ENCODE results near the gene UBE2V1.
"Not testable (repeated sequence)": the region's sequence is repeated elsewhere in the genome, so short reads cannot be mapped to it uniquely, and the experiment has no call there.

UBE2V1 gene

GRCh38 chr20:50073500-50073899 lies 39.5 kb downstream of the UBE2V1 start:
- Histone ChIP-seq H3K4me3 (ENCODE audit: low read length in 2 of 2) (no peak overlapping the region), H3K27me3 (ENCODE audit: control insufficient read depth in 1 of 2, insufficient read depth in 2 of 2, low read length in 2 of 2) (no peaks in the 10 kb centered on the region), H3K9me3 (ENCODE audit: control insufficient read depth in 2 of 2, low read length in 2 of 2) (no peaks in the 10 kb centered on the region), H3K36me3 (ENCODE audit: control insufficient read depth in 2 of 2, insufficient read depth in 2 of 2, low read length in 2 of 2) (no peaks in the 10 kb centered on the region), H3K27ac (ENCODE audit: low read length) (no peak overlapping the region), H3K4me1 (ENCODE audit: control insufficient read depth, insufficient read depth, low read length) (peaks cover 18% of the 10 kb centered on the region), H3K9ac (ENCODE audit: low read length in 2 of 2) (no peak overlapping the region)

GRCh38 chr20:50071039-50071888 lies 41.7 kb downstream of the UBE2V1 start:
- no peaks in the 10 kb centered on the region for H3K9me3 ChIP-seq (ENCODE audit: control insufficient read depth in 2 of 2, low read length in 2 of 2)
- peaks cover 16% of the 10 kb centered on the region for H3K4me1 ChIP-seq (ENCODE audit: control insufficient read depth, insufficient read depth, low read length)
- H3K27me3 ChIP-seq (ENCODE audit: control insufficient read depth in 1 of 2, insufficient read depth in 2 of 2, low read length in 2 of 2): no peaks in the 10 kb centered on the region
- peak overlapping the region; percentile 61 to 71 for H3K4me3 ChIP-seq (ENCODE audit: low read length in 2 of 2)
- no peaks in the 10 kb centered on the region for H3K36me3 ChIP-seq (ENCODE audit: control insufficient read depth in 2 of 2, insufficient read depth in 2 of 2, low read length in 2 of 2)
- H3K9ac ChIP-seq (ENCODE audit: low read length in 2 of 2): no peak overlapping the region
- H3K27ac ChIP-seq (ENCODE audit: low read length): no peak overlapping the region

- Histone ChIP-seq H3K4me1 (ENCODE audit: control insufficient read depth, insufficient read depth, low read length) (peaks cover 11% of the 10 kb centered on the region), H3K27ac (ENCODE audit: low read length) (no peak overlapping the region), H3K9ac (ENCODE audit: low read length in 2 of 2) (no peak overlapping the region), H3K4me3 (ENCODE audit: low read length in 2 of 2) (no peak overlapping the region), H3K27me3 (ENCODE audit: control insufficient read depth in 1 of 2, insufficient read depth in 2 of 2, low read length in 2 of 2) (no peaks in the 10 kb centered on the region), H3K36me3 (ENCODE audit: control insufficient read depth in 2 of 2, insufficient read depth in 2 of 2, low read length in 2 of 2) (no peaks in the 10 kb centered on the region), H3K9me3 (ENCODE audit: control insufficient read depth in 2 of 2, low read length in 2 of 2) (no peaks in the 10 kb centered on the region)
These were observed 42.6 kb downstream of the UBE2V1 start for GRCh38 chr20:50070361-50070760.

- Histone ChIP-seq H3K27ac (ENCODE audit: low read length) (no peak overlapping the region), H3K36me3 (ENCODE audit: control insufficient read depth in 2 of 2, insufficient read depth in 2 of 2, low read length in 2 of 2) (no peaks in the 10 kb centered on the region), H3K9ac (ENCODE audit: low read length in 2 of 2) (no peak overlapping the region), H3K4me1 (ENCODE audit: control insufficient read depth, insufficient read depth, low read length) (peaks cover 11% of the 10 kb centered on the region), H3K27me3 (ENCODE audit: control insufficient read depth in 1 of 2, insufficient read depth in 2 of 2, low read length in 2 of 2) (no peaks in the 10 kb centered on the region), H3K4me3 (ENCODE audit: low read length in 2 of 2) (no peak overlapping the region), H3K9me3 (ENCODE audit: control insufficient read depth in 2 of 2, low read length in 2 of 2) (no peaks in the 10 kb centered on the region)
These were observed 44.8 kb downstream of the UBE2V1 start for GRCh38 chr20:50068041-50068651.

GRCh38 chr20:50067461-50067860 lies 45.5 kb downstream of the UBE2V1 start:
- H3K9me3 ChIP-seq (ENCODE audit: control insufficient read depth in 2 of 2, low read length in 2 of 2): no peaks in the 10 kb centered on the region
- no peak overlapping the region for H3K9ac ChIP-seq (ENCODE audit: low read length in 2 of 2)
- H3K4me1 ChIP-seq (ENCODE audit: control insufficient read depth, insufficient read depth, low read length): peaks cover 11% of the 10 kb centered on the region
- H3K27ac ChIP-seq (ENCODE audit: low read length): no peak overlapping the region
- H3K4me3 ChIP-seq (ENCODE audit: low read length in 2 of 2): no peak overlapping the region
- no peaks in the 10 kb centered on the region for H3K27me3 ChIP-seq (ENCODE audit: control insufficient read depth in 1 of 2, insufficient read depth in 2 of 2, low read length in 2 of 2)
- no peaks in the 10 kb centered on the region for H3K36me3 ChIP-seq (ENCODE audit: control insufficient read depth in 2 of 2, insufficient read depth in 2 of 2, low read length in 2 of 2)

GRCh38 chr20:50067018-50067417 lies 45.9 kb downstream of the UBE2V1 start:
- Histone ChIP-seq H3K9ac (ENCODE audit: low read length in 2 of 2) (no peak overlapping the region), H3K9me3 (ENCODE audit: control insufficient read depth in 2 of 2, low read length in 2 of 2) (no peaks in the 10 kb centered on the region), H3K4me3 (ENCODE audit: low read length in 2 of 2) (no peak overlapping the region), H3K36me3 (ENCODE audit: control insufficient read depth in 2 of 2, insufficient read depth in 2 of 2, low read length in 2 of 2) (no peaks in the 10 kb centered on the region), H3K27me3 (ENCODE audit: control insufficient read depth in 1 of 2, insufficient read depth in 2 of 2, low read length in 2 of 2) (no peaks in the 10 kb centered on the region), H3K4me1 (ENCODE audit: control insufficient read depth, insufficient read depth, low read length) (peaks cover 11% of the 10 kb centered on the region), H3K27ac (ENCODE audit: low read length) (no peak overlapping the region)

- H3K9ac ChIP-seq (ENCODE audit: low read length in 2 of 2): no peak overlapping the region
- no peaks in the 10 kb centered on the region for H3K36me3 ChIP-seq (ENCODE audit: control insufficient read depth in 2 of 2, insufficient read depth in 2 of 2, low read length in 2 of 2)
- no peaks in the 10 kb centered on the region for H3K27me3 ChIP-seq (ENCODE audit: control insufficient read depth in 1 of 2, insufficient read depth in 2 of 2, low read length in 2 of 2)
- H3K9me3 ChIP-seq (ENCODE audit: control insufficient read depth in 2 of 2, low read length in 2 of 2): no peaks in the 10 kb centered on the region
- H3K27ac ChIP-seq (ENCODE audit: low read length): no peak overlapping the region
- no peak overlapping the region for H3K4me3 ChIP-seq (ENCODE audit: low read length in 2 of 2)
- H3K4me1 ChIP-seq (ENCODE audit: control insufficient read depth, insufficient read depth, low read length): peaks cover 5% of the 10 kb centered on the region
These were observed 46.7 kb downstream of the UBE2V1 start for GRCh38 chr20:50066161-50066834.

- no peak overlapping the region for H3K9ac ChIP-seq (ENCODE audit: low read length in 2 of 2)
- H3K27me3 ChIP-seq (ENCODE audit: control insufficient read depth in 1 of 2, insufficient read depth in 2 of 2, low read length in 2 of 2): no peaks in the 10 kb centered on the region
- H3K36me3 ChIP-seq (ENCODE audit: control insufficient read depth in 2 of 2, insufficient read depth in 2 of 2, low read length in 2 of 2): no peaks in the 10 kb centered on the region
- no peaks in the 10 kb centered on the region for H3K4me1 ChIP-seq (ENCODE audit: control insufficient read depth, insufficient read depth, low read length)
- H3K9me3 ChIP-seq (ENCODE audit: control insufficient read depth in 2 of 2, low read length in 2 of 2): no peaks in the 10 kb centered on the region
- no peak overlapping the region for H3K27ac ChIP-seq (ENCODE audit: low read length)
- no peak overlapping the region for H3K4me3 ChIP-seq (ENCODE audit: low read length in 2 of 2)
These were observed 47.7 kb downstream of the UBE2V1 start for GRCh38 chr20:50065325-50065615.

GRCh38 chr20:50063763-50064162 lies 49.2 kb downstream of the UBE2V1 start:
- H3K36me3 ChIP-seq (ENCODE audit: control insufficient read depth in 2 of 2, insufficient read depth in 2 of 2, low read length in 2 of 2); H3K4me3 ChIP-seq (ENCODE audit: low read length in 2 of 2); H3K9ac ChIP-seq (ENCODE audit: low read length in 2 of 2); H3K27ac ChIP-seq (ENCODE audit: low read length); H3K4me1 ChIP-seq (ENCODE audit: control insufficient read depth, insufficient read depth, low read length); H3K9me3 ChIP-seq (ENCODE audit: control insufficient read depth in 2 of 2, low read length in 2 of 2); H3K27me3 ChIP-seq (ENCODE audit: control insufficient read depth in 1 of 2, insufficient read depth in 2 of 2, low read length in 2 of 2): not testable (repeated sequence)

GRCh38 chr20:50062006-50062838 lies 50.7 kb downstream of the UBE2V1 start:
- H3K9ac ChIP-seq (ENCODE audit: low read length in 2 of 2): no peak overlapping the region
- H3K27ac ChIP-seq (ENCODE audit: low read length): no peak overlapping the region
- H3K4me1 ChIP-seq (ENCODE audit: control insufficient read depth, insufficient read depth, low read length): no peaks in the 10 kb centered on the region
- no peaks in the 10 kb centered on the region for H3K9me3 ChIP-seq (ENCODE audit: control insufficient read depth in 2 of 2, low read length in 2 of 2)
- no peaks in the 10 kb centered on the region for H3K27me3 ChIP-seq (ENCODE audit: control insufficient read depth in 1 of 2, insufficient read depth in 2 of 2, low read length in 2 of 2)
- no peaks in the 10 kb centered on the region for H3K36me3 ChIP-seq (ENCODE audit: control insufficient read depth in 2 of 2, insufficient read depth in 2 of 2, low read length in 2 of 2)
- no peak overlapping the region for H3K4me3 ChIP-seq (ENCODE audit: low read length in 2 of 2)
